OCI-LY7 (cell line): ENCODE measurements around the gene TMEM272. TPM values are rescaled to one million over a fixed set of nuclear protein-coding genes. Genes with fewer than 3 reads are reported as not detected.

ENCODE experiments used
- BruUV-seq: library from RNA; stranded (reverse); fragments of 400-500 nt; replicated peaks from 2 replicates; lab custom pipeline; 2021; lab: Mats Ljungman, UMichigan
- CTCF ChIA-PET: fragments of 300-600 bp; sonication (Branson Sonifier 250); formaldehyde crosslinking; loops from one replicate; lab custom pipeline; 2022; ENCODE audit warnings: antibody characterized with exemption; ENCODE audit not compliant: unreplicated experiment; lab: Charles Lee
- POLR2A ChIA-PET: fragments of 300-600 bp; sonication (Branson Sonifier 250); formaldehyde crosslinking; loops from one replicate; lab custom pipeline; 2022; ENCODE audit warnings: antibody characterized with exemption; lab: Charles Lee
- DNase-seq: peaks from one replicate; pipeline ENCODE4 v3.0.0-alpha.2; 2015; ENCODE audit warnings: low spot score
- H2AFZ ChIP-seq: fragments of 200-600 bp; sonication (generic), shearing (Covaris generic); 2 replicates; pipeline ENCODE4 v1.6.1; 2014; ENCODE audit warnings: mild to moderate bottlenecking, antibody characterized with exemption, low read length, moderate library complexity
- H3K27ac ChIP-seq: fragments of 200-600 bp; sonication (generic); 2 replicates; pipeline ENCODE4 v1.5.1; 2014; ENCODE audit warnings: mixed run types, low read depth, mild to moderate bottlenecking, moderate library complexity, low read length, inconsistent platforms; ENCODE audit not compliant: poor library complexity, severe bottlenecking
- H3K36me3 ChIP-seq: fragments of 200-600 bp; sonication (generic); 2 replicates; pipeline ENCODE4 v1.6.1; 2014; ENCODE audit warnings: mild to moderate bottlenecking, antibody characterized with exemption, low read length, moderate library complexity, mixed read lengths; ENCODE audit not compliant: insufficient read depth
- H3K4me1 ChIP-seq: fragments of 200-600 bp; sonication (generic); 2 replicates; pipeline ENCODE4 v1.5.1; 2014; ENCODE audit warnings: mild to moderate bottlenecking, low read length; ENCODE audit not compliant: insufficient read depth, poor library complexity, severe bottlenecking
- H3K4me2 ChIP-seq: fragments of 200-600 bp; sonication (generic); 2 replicates; pipeline ENCODE4 v1.6.1; 2014; ENCODE audit warnings: mild to moderate bottlenecking, low read length
- H3K4me3 ChIP-seq: fragments of 200-600 bp; sonication (generic); 2 replicates; pipeline ENCODE4 v1.5.1; 2014; ENCODE audit warnings: mild to moderate bottlenecking, low read depth, low read length; ENCODE audit not compliant: poor library complexity, severe bottlenecking
- H3K79me2 ChIP-seq: fragments of 200-600 bp; sonication (generic); 2 replicates; pipeline ENCODE4 v1.6.1; 2016; ENCODE audit warnings: low read depth, mild to moderate bottlenecking, low read length, moderate library complexity, mixed read lengths; ENCODE audit not compliant: insufficient read depth
- H3K9me2 ChIP-seq: fragments of 200-600 bp; sonication (generic); 2 replicates; pipeline ENCODE4 v1.6.1; 2016; ENCODE audit warnings: mild to moderate bottlenecking, low read length, mixed read lengths; ENCODE audit not compliant: insufficient read depth
- H3K9me3 ChIP-seq: fragments of 200-600 bp; sonication (generic); 2 replicates; pipeline ENCODE4 v1.6.1; 2014; ENCODE audit warnings: mild to moderate bottlenecking, mixed run types, low read length, mixed read lengths
- H4K20me1 ChIP-seq: fragments of 200-600 bp; sonication (generic); 2 replicates; pipeline ENCODE4 v1.6.1; 2014; ENCODE audit warnings: mild to moderate bottlenecking, antibody characterized with exemption, low read length, moderate library complexity, mixed read lengths; ENCODE audit not compliant: insufficient read depth
- EZH2phosphoT487 ChIP-seq: fragments of 200-600 bp; sonication (generic); IDR thresholded peaks from 2 replicates; pipeline ENCODE4 v1.6.1; 2018; ENCODE audit warnings: low read depth, borderline replicate concordance, mild to moderate bottlenecking, mixed run types, antibody characterized with exemption, low read length, moderate library complexity, mixed read lengths
- intact Hi-C: fragments of 100-400 bp; cut with micrococcal nuclease; formaldehyde crosslinking; loops from one replicate; pipeline ENCODE4 v1.10.0; 2022; ENCODE audit not compliant: unreplicated experiment
- total RNA-seq, 2 experiments: library from RNA; depleted of rRNA in 1 of 2; stranded (reverse); fragments of >200 nt in 1 of 2; shearing (Covaris generic) in 1 of 2; gene quantifications; 2 replicates each; pipeline ENCODE4 v1.2.3, GENCODE V29; 2014 to 2022
- TF ChIP-seq, protein P1 (sequence below): fragments of 200-600 bp; sonication (generic); conservative IDR thresholded peaks from 2 replicates; pipeline ENCODE4 v1.5.1; 2014; ENCODE audit warnings: mild to moderate bottlenecking, antibody characterized with exemption, low read length, moderate library complexity, mixed read lengths

TMEM272 gene
- total RNA-seq, 2 experiments from 2014 or later: 0.41 to 0.46 TPM

DNA sequence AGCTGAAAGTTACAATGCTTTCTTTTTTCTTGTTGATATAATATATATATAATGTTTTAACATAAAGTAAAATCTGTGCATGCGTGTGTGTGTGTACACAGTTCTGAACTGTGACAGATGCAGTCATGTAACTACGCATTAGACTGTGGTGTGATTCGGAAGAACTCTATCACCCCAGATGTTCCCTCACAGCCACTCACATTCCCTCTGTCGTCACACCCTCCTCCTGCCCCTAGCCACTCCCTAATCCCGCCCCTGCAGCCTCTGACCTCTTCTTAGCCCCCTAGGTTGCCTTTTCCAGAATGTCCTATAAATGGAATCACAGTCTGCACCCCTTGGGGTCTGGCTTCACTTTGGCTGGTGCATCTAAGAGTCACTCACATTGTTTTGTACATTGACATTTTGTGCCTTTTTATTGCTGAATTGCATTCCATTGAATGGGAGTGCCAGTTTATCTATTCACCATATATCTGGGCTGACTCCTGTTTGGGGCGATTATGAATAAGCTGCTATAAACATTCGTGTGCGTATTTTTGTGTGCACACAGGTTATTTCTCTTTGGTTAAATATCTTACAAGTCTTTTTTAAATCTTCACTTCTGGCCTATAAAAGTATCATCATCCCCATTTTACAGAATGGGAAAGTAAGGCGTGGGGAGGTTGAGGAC, 61.4 kb downstream of the TMEM272 start:
- no peak overlapping the region for H3K4me3 ChIP-seq
- no peak for DNase-seq
- no peak overlapping the region for H3K27ac ChIP-seq
- no peak overlapping the region for H3K4me2 ChIP-seq
- no peaks in the 10 kb centered on the region for H3K79me2 ChIP-seq
- H4K20me1 ChIP-seq: no peaks in the 10 kb centered on the region
- POLR2A ChIA-PET: interaction anchor here (1.5 kb wide), 1 partner anchor 12 kb away, joined by 5 read pairs; no protein-coding TSS in a partner anchor
- TF ChIP-seq EZH2phosphoT487: no peak
- TF ChIP-seq, protein P1, sequence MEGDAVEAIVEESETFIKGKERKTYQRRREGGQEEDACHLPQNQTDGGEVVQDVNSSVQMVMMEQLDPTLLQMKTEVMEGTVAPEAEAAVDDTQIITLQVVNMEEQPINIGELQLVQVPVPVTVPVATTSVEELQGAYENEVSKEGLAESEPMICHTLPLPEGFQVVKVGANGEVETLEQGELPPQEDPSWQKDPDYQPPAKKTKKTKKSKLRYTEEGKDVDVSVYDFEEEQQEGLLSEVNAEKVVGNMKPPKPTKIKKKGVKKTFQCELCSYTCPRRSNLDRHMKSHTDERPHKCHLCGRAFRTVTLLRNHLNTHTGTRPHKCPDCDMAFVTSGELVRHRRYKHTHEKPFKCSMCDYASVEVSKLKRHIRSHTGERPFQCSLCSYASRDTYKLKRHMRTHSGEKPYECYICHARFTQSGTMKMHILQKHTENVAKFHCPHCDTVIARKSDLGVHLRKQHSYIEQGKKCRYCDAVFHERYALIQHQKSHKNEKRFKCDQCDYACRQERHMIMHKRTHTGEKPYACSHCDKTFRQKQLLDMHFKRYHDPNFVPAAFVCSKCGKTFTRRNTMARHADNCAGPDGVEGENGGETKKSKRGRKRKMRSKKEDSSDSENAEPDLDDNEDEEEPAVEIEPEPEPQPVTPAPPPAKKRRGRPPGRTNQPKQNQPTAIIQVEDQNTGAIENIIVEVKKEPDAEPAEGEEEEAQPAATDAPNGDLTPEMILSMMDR: no peak
- H3K4me1 ChIP-seq: peaks cover 11% of the 10 kb centered on the region
- no peak overlapping the region for H2AFZ ChIP-seq
- H3K9me3 ChIP-seq: no peaks in the 10 kb centered on the region
- CTCF ChIA-PET: interaction anchor here (0.9 kb wide), 1 partner anchor 10 kb away, joined by 3 read pairs; no protein-coding TSS in a partner anchor
- no peaks in the 10 kb centered on the region for H3K36me3 ChIP-seq
- intact Hi-C loops: no loop called here
- BruUV-seq: no TSS peak
- no peaks in the 10 kb centered on the region for H3K9me2 ChIP-seq

DNA sequence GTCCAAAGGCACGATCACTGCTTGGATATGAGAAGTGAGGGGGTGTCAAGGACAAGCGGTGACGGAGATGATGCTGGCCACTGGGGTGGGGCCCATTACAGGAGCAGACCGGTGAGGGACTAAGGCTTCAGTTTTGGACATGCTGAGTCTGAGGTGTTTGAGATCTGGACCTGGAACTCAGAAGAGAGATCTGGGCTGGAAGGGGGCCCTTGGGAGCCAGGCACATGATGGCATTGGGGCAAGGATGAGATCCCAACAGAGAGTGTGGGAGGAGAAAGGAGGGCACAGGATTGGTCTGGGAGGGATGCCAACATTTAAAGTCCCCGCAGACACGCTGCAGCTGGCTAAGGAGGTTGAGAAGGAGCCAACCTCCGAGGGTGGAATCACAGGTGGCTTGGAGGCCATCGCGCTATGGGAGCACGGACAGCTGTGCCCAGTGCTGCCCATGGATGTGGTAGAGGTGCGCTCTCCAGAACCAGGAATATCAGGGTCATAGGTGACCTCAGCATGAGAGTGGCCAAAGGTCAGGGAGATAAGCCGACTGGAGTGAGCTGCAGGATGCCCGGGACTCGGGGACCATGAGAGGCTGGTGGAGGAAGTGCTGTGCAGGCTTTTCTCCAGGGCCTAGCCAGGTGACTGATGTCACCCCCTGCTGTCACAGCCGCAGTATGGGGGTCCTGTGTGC, 62.8 kb downstream of the TMEM272 start:
- H4K20me1 ChIP-seq: no peaks in the 10 kb centered on the region
- H3K9me3 ChIP-seq: no peaks in the 10 kb centered on the region
- intact Hi-C loops: no loop called here
- no TSS peak for BruUV-seq
- H3K4me2 ChIP-seq: no peak overlapping the region
- no peaks in the 10 kb centered on the region for H3K9me2 ChIP-seq
- no peak overlapping the region for H3K4me3 ChIP-seq
- H2AFZ ChIP-seq: no peak overlapping the region
- no peaks in the 10 kb centered on the region for H3K79me2 ChIP-seq
- peaks cover 11% of the 10 kb centered on the region for H3K4me1 ChIP-seq
- TF ChIP-seq, protein P1: no peak
- TF ChIP-seq EZH2phosphoT487: no peak
- CTCF ChIA-PET: interaction anchor here (0.9 kb wide), 1 partner anchor 11 kb away, joined by 3 read pairs; no protein-coding TSS in a partner anchor
- H3K36me3 ChIP-seq: no peaks in the 10 kb centered on the region
- no peak overlapping the region for H3K27ac ChIP-seq
- POLR2A ChIA-PET: interaction anchor here (0.6 kb wide), 1 partner anchor 43 kb away, joined by 3 read pairs; no protein-coding TSS in a partner anchor
- DNase-seq: no peak
